ENCODE results near the gene ITGB4. TPM values are rescaled to one million over a fixed set of nuclear protein-coding genes. Genes with fewer than 3 reads are reported as not detected.

Gene ITGB4
- total and polyA plus RNA-seq, 2 of the 13 experiments (the other 11 are each of a cell fraction or from before 2014, with no cell fraction given), result 6.9 to 14.5 TPM

DNA sequence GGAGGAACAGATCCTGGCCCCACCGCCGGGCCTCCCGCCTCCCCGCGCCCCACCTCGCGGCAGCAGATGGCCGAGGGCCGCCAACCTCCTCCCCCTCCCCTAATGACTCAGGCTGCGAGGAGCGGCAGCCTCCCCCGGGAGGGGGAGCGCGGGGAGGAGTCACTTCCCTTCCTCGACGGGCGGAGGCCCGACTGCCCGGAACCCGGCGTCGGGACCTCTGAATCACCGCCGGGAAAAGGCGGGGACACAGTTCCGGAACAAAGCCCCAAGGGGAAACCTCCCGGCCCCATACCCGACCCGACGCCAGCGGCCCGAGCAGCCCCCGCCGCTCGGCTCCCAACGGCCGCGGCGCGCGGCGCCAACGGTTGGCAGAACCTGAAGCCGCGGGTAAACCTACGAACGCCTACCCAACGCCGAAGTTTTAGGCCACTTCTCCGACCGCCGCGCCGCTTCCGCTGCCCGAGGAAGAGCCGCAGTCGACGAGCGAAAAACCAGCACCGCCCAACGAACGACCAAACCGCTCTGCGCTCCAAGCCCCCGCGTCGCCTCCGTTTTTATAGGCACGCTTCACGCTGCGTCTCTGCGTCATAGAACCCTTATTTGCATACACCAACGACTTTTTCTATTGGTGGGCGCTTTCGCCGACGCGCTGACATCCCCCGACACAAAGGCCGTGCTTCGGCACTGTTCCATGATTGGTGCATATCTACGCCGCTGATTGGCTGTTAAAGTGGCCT, 58.2 kb downstream of the ITGB4 start (continued):
- no peak for TF ChIP-seq AKNA (CRISPR knock-in tag; IDR thresholded peaks at IDR 0.05; ENCODE audit: borderline replicate concordance)
- peak; percentile 39; the same call in 1 of the 2 replicates for TF ChIP-seq ZNF335 (CRISPR knock-in tag; IDR thresholded peaks at IDR 0.05)
- TF ChIP-seq SYNCRIP (IDR thresholded peaks at IDR 0.05; ENCODE audit: insufficient read depth, low read depth, low read length), result no peak
- peak; percentile 88 for TF ChIP-seq ZNF768 (CRISPR knock-in tag; IDR thresholded peaks at IDR 0.05)
- TF ChIP-seq ZBTB8A (CRISPR knock-in tag; IDR thresholded peaks at IDR 0.05; ENCODE audit: borderline replicate concordance, low read depth), result 0 out of 2 replicates have a peak, but pooled peaks have one; percentile 41
- TF ChIP-seq BCL6 (CRISPR knock-in tag; IDR thresholded peaks at IDR 0.05), result peak; percentile 37; the same call in 1 of the 2 replicates
- TF ChIP-seq YEATS4 (CRISPR knock-in tag; IDR thresholded peaks at IDR 0.05; ENCODE audit: borderline replicate concordance), result peak; percentile 95
- peak; percentile 92 for TF ChIP-seq ZNF263 (CRISPR knock-in tag; IDR thresholded peaks at IDR 0.05)
- TF ChIP-seq SOX5 (CRISPR knock-in tag; IDR thresholded peaks at IDR 0.05; ENCODE audit: borderline replicate concordance), result no peak; the same call in 1 of the 2 replicates
- TF ChIP-seq RARG (CRISPR knock-in tag; IDR thresholded peaks at IDR 0.05; ENCODE audit: low read depth), result 0 out of 2 replicates have a peak, but pooled peaks have one; percentile 79
- peak; percentile 92; the same call in 1 of the 2 replicates for TF ChIP-seq SMAD3 (CRISPR knock-in tag; IDR thresholded peaks at IDR 0.05)
- TF ChIP-seq GATAD2A (CRISPR knock-in tag; IDR thresholded peaks at IDR 0.05), result peak; percentile 39; the same call in 1 of the 2 replicates
- no peak for TF ChIP-seq ZNF576 (CRISPR knock-in tag; IDR thresholded peaks at IDR 0.05)
- TF ChIP-seq NFKBIZ (CRISPR knock-in tag; IDR thresholded peaks at IDR 0.05), result peak; percentile 98
- no peak for TF ChIP-seq PAF1 (CRISPR knock-in tag; IDR thresholded peaks at IDR 0.05)
- TF ChIP-seq ZNF777 (CRISPR knock-in tag; IDR thresholded peaks at IDR 0.05), result peak; percentile 88
- 0 out of 2 replicates have a peak, but pooled peaks have one; percentile 50 for TF ChIP-seq CBX2 (IDR thresholded peaks at IDR 0.05; ENCODE audit: low read depth, low read length)
- no peak for TF ChIP-seq CBX2 (CRISPR knock-in tag; IDR thresholded peaks at IDR 0.05; ENCODE audit: low read depth)
- no peak for TF ChIP-seq FOXP1 (IDR thresholded peaks at IDR 0.05)
- TF ChIP-seq FOXP1 (CRISPR knock-in tag; IDR thresholded peaks at IDR 0.05), result peak; percentile 34; the same call in 1 of the 2 replicates
- peak; percentile 96 for TF ChIP-seq ZNF766 (CRISPR knock-in tag; IDR thresholded peaks at IDR 0.05; ENCODE audit: borderline replicate concordance)
- TF ChIP-seq, protein P1, sequence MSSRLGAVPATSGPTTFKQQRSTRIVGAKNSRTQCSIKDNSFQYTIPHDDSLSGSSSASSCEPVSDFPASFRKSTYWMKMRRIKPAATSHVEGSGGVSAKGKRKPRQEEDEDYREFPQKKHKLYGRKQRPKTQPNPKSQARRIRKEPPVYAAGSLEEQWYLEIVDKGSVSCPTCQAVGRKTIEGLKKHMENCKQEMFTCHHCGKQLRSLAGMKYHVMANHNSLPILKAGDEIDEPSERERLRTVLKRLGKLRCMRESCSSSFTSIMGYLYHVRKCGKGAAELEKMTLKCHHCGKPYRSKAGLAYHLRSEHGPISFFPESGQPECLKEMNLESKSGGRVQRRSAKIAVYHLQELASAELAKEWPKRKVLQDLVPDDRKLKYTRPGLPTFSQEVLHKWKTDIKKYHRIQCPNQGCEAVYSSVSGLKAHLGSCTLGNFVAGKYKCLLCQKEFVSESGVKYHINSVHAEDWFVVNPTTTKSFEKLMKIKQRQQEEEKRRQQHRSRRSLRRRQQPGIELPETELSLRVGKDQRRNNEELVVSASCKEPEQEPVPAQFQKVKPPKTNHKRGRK (CRISPR knock-in tag; IDR thresholded peaks at IDR 0.05), result no peak
- TF ChIP-seq ZNF121 (CRISPR knock-in tag; IDR thresholded peaks at IDR 0.05), result no peak; the same call in 1 of the 2 replicates
- peak; percentile 91; the same call in 1 of the 2 replicates for TF ChIP-seq ZMAT3 (CRISPR knock-in tag; conservative IDR thresholded peaks at IDR 0.05)
- TF ChIP-seq SRSF1 (optimal IDR thresholded peaks at IDR 0.05; ENCODE audit: low read depth, low read length), result peak; percentile 99
- TF ChIP-seq, protein P2, sequence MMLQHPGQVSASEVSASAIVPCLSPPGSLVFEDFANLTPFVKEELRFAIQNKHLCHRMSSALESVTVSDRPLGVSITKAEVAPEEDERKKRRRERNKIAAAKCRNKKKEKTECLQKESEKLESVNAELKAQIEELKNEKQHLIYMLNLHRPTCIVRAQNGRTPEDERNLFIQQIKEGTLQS (CRISPR knock-in tag; IDR thresholded peaks at IDR 0.05), result peak; percentile 77
